DOHH2 (cell line): ENCODE measurements around the gene CSAD.
"Not testable (repeated sequence)": the region's sequence is repeated elsewhere in the genome, so short reads cannot be mapped to it uniquely, and the experiment has no call there.

Source experiments
- H3F3A ChIP-seq: fragments of 200-600 bp; sonication (generic), shearing (Covaris generic); 2 replicates; pipeline ENCODE4 v1.6.0; 2016; ENCODE audit warnings: antibody characterized with exemption, mild to moderate bottlenecking; ENCODE audit not compliant: control insufficient read depth, insufficient read depth
- H3K27ac ChIP-seq: fragments of 200-600 bp; sonication (generic); 2 replicates; pipeline ENCODE4 v1.5.1; 2014; ENCODE audit warnings: low read depth, mild to moderate bottlenecking, low read length, moderate library complexity
- H3K27me3 ChIP-seq: fragments of 200-600 bp; sonication (generic); 2 replicates; pipeline ENCODE4 v1.6.1; 2014; ENCODE audit warnings: mild to moderate bottlenecking, low read length, mixed read lengths; ENCODE audit not compliant: control insufficient read depth
- H3K36me3 ChIP-seq: fragments of 200-600 bp; sonication (generic); 2 replicates; pipeline ENCODE4 v1.6.1; 2014; ENCODE audit warnings: mild to moderate bottlenecking, low read length, moderate library complexity, mixed read lengths; ENCODE audit not compliant: control insufficient read depth
- H3K4me1 ChIP-seq: fragments of 200-600 bp; sonication (generic); 2 replicates; pipeline ENCODE4 v1.6.1; 2014; ENCODE audit warnings: mild to moderate bottlenecking, low read length, mixed read lengths; ENCODE audit not compliant: control insufficient read depth
- H3K4me2 ChIP-seq: fragments of 200-600 bp; sonication (generic); 2 replicates; pipeline ENCODE4 v1.6.0; 2014; ENCODE audit warnings: mild to moderate bottlenecking, low read length, moderate library complexity
- H3K4me3 ChIP-seq: fragments of 200-600 bp; sonication (generic); 2 replicates; pipeline ENCODE4 v1.5.1; 2014; ENCODE audit warnings: mild to moderate bottlenecking, low read length, mixed read lengths
- H3K79me2 ChIP-seq: fragments of 200-600 bp; sonication (generic); 2 replicates; pipeline ENCODE4 v1.6.1; 2014; ENCODE audit warnings: mild to moderate bottlenecking, low read length, mixed read lengths; ENCODE audit not compliant: control insufficient read depth
- H3K9me2 ChIP-seq: fragments of 200-600 bp; sonication (generic); replicated peaks from 2 replicates; pipeline ENCODE4 v1.6.1; 2014; ENCODE audit warnings: mild to moderate bottlenecking, low read length, mixed read lengths; ENCODE audit not compliant: control insufficient read depth
- H3K9me3 ChIP-seq: fragments of 200-600 bp; sonication (generic); 2 replicates; pipeline ENCODE4 v1.6.1; 2014; ENCODE audit warnings: antibody characterized with exemption, low read length, mixed read lengths; ENCODE audit not compliant: control insufficient read depth, insufficient read depth
- H4K20me1 ChIP-seq: fragments of 200-600 bp; sonication (generic); 2 replicates; pipeline ENCODE4 v1.6.0; 2014; ENCODE audit warnings: low read depth, mild to moderate bottlenecking, antibody characterized with exemption, low read length, moderate library complexity; ENCODE audit not compliant: control insufficient read depth, insufficient read depth
- EZH2phosphoT487 ChIP-seq: fragments of 200-600 bp; sonication (generic); IDR thresholded peaks from 2 replicates; pipeline ENCODE4 v1.6.1; 2017; ENCODE audit warnings: borderline replicate concordance, mild to moderate bottlenecking, antibody characterized with exemption, low read length, moderate library complexity, mixed read lengths
- TF ChIP-seq, protein P1 (sequence below): fragments of 200-600 bp; sonication (generic); IDR thresholded peaks from one replicate; pipeline ENCODE4 v1.5.1; 2014; ENCODE audit warnings: antibody characterized with exemption, mild to moderate bottlenecking, low read depth, low read length; ENCODE audit not compliant: poor library complexity, severe bottlenecking

Gene CSAD

DNA sequence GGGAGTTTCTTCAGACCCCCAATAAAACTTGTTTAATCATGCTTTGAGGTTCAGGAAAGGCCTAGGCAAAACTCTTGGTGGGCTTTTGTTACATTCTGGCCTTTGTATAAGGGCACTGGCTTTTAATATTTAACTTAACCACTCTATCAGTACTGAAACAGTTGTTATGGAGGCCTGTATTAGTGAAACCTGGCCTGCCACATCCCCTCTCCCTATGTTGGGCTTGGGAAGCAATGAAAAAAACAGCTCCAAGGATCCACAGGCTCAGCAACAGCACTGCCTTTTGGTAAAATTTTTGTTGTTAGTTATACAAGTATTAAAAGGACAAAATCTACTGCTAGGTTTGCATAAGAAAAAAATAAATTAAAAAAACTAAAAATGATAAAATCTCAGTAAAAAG lies 66.8 kb downstream of the CSAD start:
- Histone ChIP-seq H3K27ac (no peak overlapping the region), H3K4me1 (no peaks in the 10 kb centered on the region), H3K27me3 (no peaks in the 10 kb centered on the region), H3K36me3 (no peaks in the 10 kb centered on the region), H3K9me2 (no peaks in the 10 kb centered on the region), H3K4me3 (no peak overlapping the region), H3K4me2 (no peak overlapping the region), H4K20me1 (no peaks in the 10 kb centered on the region), H3K9me3 (no peaks in the 10 kb centered on the region), H3K79me2 (no peaks in the 10 kb centered on the region), H3F3A (no peaks in the 10 kb centered on the region)
- TF ChIP-seq EZH2phosphoT487, result no peak
- TF ChIP-seq, protein P1, sequence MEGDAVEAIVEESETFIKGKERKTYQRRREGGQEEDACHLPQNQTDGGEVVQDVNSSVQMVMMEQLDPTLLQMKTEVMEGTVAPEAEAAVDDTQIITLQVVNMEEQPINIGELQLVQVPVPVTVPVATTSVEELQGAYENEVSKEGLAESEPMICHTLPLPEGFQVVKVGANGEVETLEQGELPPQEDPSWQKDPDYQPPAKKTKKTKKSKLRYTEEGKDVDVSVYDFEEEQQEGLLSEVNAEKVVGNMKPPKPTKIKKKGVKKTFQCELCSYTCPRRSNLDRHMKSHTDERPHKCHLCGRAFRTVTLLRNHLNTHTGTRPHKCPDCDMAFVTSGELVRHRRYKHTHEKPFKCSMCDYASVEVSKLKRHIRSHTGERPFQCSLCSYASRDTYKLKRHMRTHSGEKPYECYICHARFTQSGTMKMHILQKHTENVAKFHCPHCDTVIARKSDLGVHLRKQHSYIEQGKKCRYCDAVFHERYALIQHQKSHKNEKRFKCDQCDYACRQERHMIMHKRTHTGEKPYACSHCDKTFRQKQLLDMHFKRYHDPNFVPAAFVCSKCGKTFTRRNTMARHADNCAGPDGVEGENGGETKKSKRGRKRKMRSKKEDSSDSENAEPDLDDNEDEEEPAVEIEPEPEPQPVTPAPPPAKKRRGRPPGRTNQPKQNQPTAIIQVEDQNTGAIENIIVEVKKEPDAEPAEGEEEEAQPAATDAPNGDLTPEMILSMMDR, result no peak

DNA sequence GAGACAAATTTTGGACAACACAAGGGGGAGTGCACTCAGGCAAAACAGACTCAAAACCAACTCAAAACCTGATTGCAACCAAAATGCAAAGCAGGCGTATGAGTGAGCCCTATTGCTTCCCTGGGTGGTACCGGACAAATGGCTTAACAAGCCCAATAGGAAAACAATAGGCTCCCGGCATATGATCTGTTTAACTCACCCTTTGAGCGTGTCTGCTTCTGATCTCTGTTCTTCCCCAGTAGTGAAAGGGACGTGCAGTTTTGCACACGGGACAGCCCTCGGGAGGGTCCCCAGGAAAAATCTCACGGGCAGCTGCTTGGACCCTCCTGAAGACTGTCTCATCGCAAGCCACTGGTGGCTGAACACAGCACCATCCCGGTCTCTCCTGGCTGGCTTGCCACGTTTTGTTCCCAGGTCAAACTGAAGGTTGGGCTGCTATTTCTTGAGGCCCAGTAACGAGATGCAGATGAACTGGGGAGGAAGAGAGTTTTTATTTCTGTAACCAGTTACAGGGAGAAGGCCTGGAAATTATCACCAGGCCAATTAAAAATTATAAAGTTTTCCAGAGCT lies 67.5 kb downstream of the CSAD start:
- Histone ChIP-seq H3K79me2 (no peaks in the 10 kb centered on the region), H3K9me3 (no peaks in the 10 kb centered on the region)

DNA sequence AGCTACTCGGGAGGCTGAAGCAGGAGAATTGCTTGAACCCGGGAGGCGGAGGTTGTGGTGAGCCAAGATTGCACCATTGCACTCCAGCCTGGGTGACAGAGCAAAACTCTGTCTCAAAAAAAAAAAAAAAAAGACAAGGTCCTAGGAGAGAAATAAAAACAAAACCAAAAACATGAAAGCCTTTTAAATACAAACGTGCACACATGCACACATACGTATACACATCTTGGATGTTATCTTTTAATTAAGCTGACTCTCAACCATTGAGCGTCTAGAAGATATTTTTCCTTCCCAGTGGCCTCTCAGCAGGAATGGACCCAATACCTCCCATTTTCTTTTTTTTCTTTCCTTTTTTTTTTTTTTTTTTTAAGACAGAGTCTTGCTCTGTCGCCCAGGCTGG lies 68.3 kb downstream of the CSAD start:
- not testable (repeated sequence) for H3K27me3 ChIP-seq, H3K9me2 ChIP-seq, H3K27ac ChIP-seq, H3K9me3 ChIP-seq, H3K79me2 ChIP-seq, H3K4me2 ChIP-seq, H3K36me3 ChIP-seq, H3F3A ChIP-seq, H4K20me1 ChIP-seq, H3K4me1 ChIP-seq, H3K4me3 ChIP-seq

More for the DNA sequence above, 67.5 kb downstream of the CSAD start:
- H3K4me1 ChIP-seq, result no peaks in the 10 kb centered on the region
- no peak overlapping the region for H3K27ac ChIP-seq
- H3K27me3 ChIP-seq, result no peaks in the 10 kb centered on the region
- H3K4me3 ChIP-seq, result no peak overlapping the region
- H3K9me2 ChIP-seq, result no peaks in the 10 kb centered on the region
- H3K36me3 ChIP-seq, result no peaks in the 10 kb centered on the region
- TF ChIP-seq EZH2phosphoT487, result no peak
- TF ChIP-seq, protein P1, result no peak
- H3F3A ChIP-seq, result no peaks in the 10 kb centered on the region
- H3K4me2 ChIP-seq, result no peak overlapping the region
- H4K20me1 ChIP-seq, result no peaks in the 10 kb centered on the region
